ENCODE results near the gene MAPK12. TPM values are rescaled to one million over a fixed set of nuclear protein-coding genes. Genes with fewer than 3 reads are reported as not detected.

The MAPK12 gene
- total RNA-seq, 1 experiment from 2014 or later: 86.7 TPM

DNA sequence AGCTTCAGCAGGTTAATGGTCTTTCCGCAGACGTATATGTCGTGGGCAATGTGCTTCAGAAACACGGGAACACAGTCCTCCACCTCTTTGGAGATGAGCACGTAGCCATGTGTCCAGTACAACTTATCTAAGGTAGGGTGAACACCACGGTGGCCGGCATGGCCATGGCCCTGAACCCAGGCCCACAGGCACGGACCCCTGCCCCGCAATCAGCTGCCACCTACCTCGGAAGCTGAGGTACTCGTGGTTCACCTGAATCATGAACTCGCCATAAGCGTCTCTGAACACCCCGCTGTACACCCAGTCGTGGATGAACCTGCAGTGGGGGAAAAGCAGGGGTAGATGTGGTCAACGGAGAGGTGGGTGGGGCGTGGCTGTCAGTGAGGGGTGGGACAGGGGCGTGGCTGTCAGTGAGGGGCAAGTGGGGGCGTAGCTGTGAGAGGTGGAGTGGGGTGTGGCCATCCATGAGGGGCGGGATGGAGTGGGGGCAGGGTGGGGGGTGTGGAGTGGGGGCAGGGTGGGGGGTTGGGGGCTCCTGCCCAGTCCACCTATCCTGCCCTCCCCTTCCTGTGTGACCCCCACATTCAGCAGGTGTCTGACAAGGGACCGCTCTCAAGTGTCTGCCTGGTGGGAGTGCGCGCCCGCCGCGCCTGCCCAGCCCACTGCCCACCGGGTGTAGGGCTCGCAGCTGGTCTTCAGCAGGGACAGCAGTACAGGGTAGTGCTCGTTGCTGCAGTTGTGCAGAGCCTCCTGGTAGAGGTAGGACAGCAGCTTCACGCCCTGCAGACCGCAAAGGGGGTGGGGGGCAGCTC is 35.2 kb downstream of the MAPK12 start:
- Histone ChIP-seq H4K20me1 (ENCODE audit: insufficient read depth) (no peaks in the 10 kb centered on the region), H3K27ac (ENCODE audit: low read depth, low read length) (no peak overlapping the region), H3K9ac (ENCODE audit: low read length) (no peak overlapping the region), H3K9me3 (ENCODE audit: control insufficient read depth in 1 of 2, insufficient read depth in 1 of 2, low read depth in 1 of 2, low read length in 2 of 2) (no peaks in the 10 kb centered on the region), H3K4me1 (ENCODE audit: control insufficient read depth in 1 of 2, insufficient read depth in 2 of 2, low read length in 2 of 2) (no peaks in the 10 kb centered on the region), H3K36me3 (ENCODE audit: control insufficient read depth in 1 of 2, insufficient read depth in 2 of 2, low read length in 2 of 2) (peaks cover 17 to 20% of the 10 kb centered on the region in 2 experiments; a peak in 3 of 4 replicates), H3K9me2 (ENCODE audit: insufficient read depth) (no peaks in the 10 kb centered on the region), H3K27me3 (ENCODE audit: insufficient read depth, low read length) (no peaks in the 10 kb centered on the region), H3K4me2 (ENCODE audit: low read length) (no peak overlapping the region), H2AFZ (ENCODE audit: low read depth, low read length, poor library complexity, severe bottlenecking) (no peak overlapping the region), H3K79me2 (ENCODE audit: insufficient read depth, low read length) (peaks cover 6% of the 10 kb centered on the region; the same call in 1 of the 2 replicates), H3K4me3 (replicated peaks in 1 of 2; ENCODE audit: low read depth in 1 of 2, low read length in 2 of 2) (no peak overlapping the region)
- ATAC-seq (peak; percentile 35; the same call in 1 of the 2 replicates), DNase-seq (ENCODE audit: low read depth, low spot score) (no peak)
- TF ChIP-seq ZBTB33 (IDR thresholded peaks at IDR 0.05; ENCODE audit: extremely low read depth, insufficient replicate concordance, low read length) (no peak), EZH2phosphoT487 (IDR thresholded peaks at IDR 0.05; ENCODE audit: borderline replicate concordance) (no peak), CEBPB (IDR thresholded peaks at IDR 0.05; ENCODE audit: low read depth) (no peak), POLR2A (IDR thresholded peaks at IDR 0.05; ENCODE audit: borderline replicate concordance, extremely low read depth, insufficient read depth, insufficient read length) (no peak), EGR1 (IDR thresholded peaks at IDR 0.05; ENCODE audit: low read depth) (no peak), TCF7L2 (IDR thresholded peaks at IDR 0.05; ENCODE audit: borderline replicate concordance, extremely low read depth, insufficient read depth, insufficient read length) (no peak), ELF1 (IDR thresholded peaks at IDR 0.05; ENCODE audit: borderline replicate concordance, low read depth) (no peak), ZNF274 (IDR thresholded peaks at IDR 0.05; ENCODE audit: low read depth, low read length) (no peak), CBX3 (IDR thresholded peaks at IDR 0.05; ENCODE audit: low read depth) (no peak), FOSL1 (IDR thresholded peaks at IDR 0.05; ENCODE audit: low read depth) (no peak), SRF (IDR thresholded peaks at IDR 0.05; ENCODE audit: low read depth) (no peak), YY1 (IDR thresholded peaks at IDR 0.05; ENCODE audit: extremely low read depth, insufficient replicate concordance, low read depth, low read length) (no peak), SP1 (IDR thresholded peaks at IDR 0.05; ENCODE audit: low read depth) (no peak), POLR2AphosphoS5 (IDR thresholded peaks at IDR 0.05; ENCODE audit: low read depth, low read length) (no peak)
- TF ChIP-seq, protein P1, sequence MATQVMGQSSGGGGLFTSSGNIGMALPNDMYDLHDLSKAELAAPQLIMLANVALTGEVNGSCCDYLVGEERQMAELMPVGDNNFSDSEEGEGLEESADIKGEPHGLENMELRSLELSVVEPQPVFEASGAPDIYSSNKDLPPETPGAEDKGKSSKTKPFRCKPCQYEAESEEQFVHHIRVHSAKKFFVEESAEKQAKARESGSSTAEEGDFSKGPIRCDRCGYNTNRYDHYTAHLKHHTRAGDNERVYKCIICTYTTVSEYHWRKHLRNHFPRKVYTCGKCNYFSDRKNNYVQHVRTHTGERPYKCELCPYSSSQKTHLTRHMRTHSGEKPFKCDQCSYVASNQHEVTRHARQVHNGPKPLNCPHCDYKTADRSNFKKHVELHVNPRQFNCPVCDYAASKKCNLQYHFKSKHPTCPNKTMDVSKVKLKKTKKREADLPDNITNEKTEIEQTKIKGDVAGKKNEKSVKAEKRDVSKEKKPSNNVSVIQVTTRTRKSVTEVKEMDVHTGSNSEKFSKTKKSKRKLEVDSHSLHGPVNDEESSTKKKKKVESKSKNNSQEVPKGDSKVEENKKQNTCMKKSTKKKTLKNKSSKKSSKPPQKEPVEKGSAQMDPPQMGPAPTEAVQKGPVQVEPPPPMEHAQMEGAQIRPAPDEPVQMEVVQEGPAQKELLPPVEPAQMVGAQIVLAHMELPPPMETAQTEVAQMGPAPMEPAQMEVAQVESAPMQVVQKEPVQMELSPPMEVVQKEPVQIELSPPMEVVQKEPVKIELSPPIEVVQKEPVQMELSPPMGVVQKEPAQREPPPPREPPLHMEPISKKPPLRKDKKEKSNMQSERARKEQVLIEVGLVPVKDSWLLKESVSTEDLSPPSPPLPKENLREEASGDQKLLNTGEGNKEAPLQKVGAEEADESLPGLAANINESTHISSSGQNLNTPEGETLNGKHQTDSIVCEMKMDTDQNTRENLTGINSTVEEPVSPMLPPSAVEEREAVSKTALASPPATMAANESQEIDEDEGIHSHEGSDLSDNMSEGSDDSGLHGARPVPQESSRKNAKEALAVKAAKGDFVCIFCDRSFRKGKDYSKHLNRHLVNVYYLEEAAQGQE (IDR thresholded peaks at IDR 0.05; ENCODE audit: low read depth): no peak
- TF ChIP-seq, protein P2, sequence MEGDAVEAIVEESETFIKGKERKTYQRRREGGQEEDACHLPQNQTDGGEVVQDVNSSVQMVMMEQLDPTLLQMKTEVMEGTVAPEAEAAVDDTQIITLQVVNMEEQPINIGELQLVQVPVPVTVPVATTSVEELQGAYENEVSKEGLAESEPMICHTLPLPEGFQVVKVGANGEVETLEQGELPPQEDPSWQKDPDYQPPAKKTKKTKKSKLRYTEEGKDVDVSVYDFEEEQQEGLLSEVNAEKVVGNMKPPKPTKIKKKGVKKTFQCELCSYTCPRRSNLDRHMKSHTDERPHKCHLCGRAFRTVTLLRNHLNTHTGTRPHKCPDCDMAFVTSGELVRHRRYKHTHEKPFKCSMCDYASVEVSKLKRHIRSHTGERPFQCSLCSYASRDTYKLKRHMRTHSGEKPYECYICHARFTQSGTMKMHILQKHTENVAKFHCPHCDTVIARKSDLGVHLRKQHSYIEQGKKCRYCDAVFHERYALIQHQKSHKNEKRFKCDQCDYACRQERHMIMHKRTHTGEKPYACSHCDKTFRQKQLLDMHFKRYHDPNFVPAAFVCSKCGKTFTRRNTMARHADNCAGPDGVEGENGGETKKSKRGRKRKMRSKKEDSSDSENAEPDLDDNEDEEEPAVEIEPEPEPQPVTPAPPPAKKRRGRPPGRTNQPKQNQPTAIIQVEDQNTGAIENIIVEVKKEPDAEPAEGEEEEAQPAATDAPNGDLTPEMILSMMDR (IDR thresholded peaks at IDR 0.05 in 2 of 3, conservative IDR thresholded peaks at IDR 0.05 in 1 of 3; ENCODE audit: borderline replicate concordance in 1 of 3, insufficient read depth in 1 of 3, low read depth in 2 of 3, low read length in 2 of 3): no peak
- RAD21 ChIA-PET (ENCODE audit: low non-redundant PET in 1 of 2, low total read pairs in 2 of 2, uncharacterized antibody in 2 of 2, unreplicated experiment in 2 of 2): no interaction called here
- intact Hi-C loops (cut with micrococcal nuclease): no loop called here
- no TSS peak for BruUV-seq (replicated peaks)
- CTCF ChIA-PET: no interaction called here
- POLR2A ChIA-PET: no interaction called here
